HG03342 (cell line): ENCODE data around the gene HCRTR1.

Experiments
- ATAC-seq: cut with Tn5 transposase; IDR thresholded peaks from one replicate; pipeline ENCODE4 v1.9.1; 2021; ENCODE audit warnings: mild to moderate bottlenecking, moderate library complexity; ENCODE audit not compliant: unreplicated experiment

HCRTR1 gene

DNA sequence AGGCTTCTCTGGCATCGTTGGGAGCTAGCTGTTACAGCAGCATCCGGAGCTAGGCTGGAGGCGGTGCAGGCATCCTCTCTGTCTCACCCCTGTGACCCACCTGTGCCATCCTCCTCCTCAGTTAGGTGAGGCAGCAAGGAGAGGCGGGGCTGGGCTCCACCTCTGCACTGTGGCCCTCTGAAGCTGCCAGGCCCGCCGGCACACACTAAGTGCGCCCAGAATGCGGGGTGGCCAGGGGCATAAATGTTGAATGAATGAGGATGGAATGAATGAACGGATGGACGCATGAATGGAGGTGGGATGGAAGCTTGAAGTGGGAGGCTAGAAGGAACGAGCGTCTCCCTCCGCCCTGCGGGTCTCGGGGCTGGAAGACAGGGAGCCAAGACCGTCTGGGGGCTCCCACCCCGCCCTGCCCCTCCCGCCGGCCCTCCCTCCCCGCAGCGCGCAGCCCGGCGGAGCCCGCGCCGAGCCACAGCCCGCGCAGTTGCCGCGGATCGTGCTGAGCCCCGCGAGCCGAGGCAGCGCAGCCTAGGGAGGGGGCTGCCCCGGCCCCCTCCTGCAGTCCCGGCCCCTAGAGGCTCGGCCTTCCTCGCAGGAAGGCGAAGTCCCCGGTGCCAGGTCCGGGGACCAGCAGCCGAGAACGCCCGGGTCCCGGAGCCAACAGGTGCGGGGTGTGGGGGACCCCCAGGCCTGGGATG, at the start of gene HCRTR1:
HCRTR1 (plus strand) TSS at position 472 of the 698 bp plus-strand sequence. CDS start 1,504 bp downstream, outside the sequence.
- no peak for ATAC-seq

DNA sequence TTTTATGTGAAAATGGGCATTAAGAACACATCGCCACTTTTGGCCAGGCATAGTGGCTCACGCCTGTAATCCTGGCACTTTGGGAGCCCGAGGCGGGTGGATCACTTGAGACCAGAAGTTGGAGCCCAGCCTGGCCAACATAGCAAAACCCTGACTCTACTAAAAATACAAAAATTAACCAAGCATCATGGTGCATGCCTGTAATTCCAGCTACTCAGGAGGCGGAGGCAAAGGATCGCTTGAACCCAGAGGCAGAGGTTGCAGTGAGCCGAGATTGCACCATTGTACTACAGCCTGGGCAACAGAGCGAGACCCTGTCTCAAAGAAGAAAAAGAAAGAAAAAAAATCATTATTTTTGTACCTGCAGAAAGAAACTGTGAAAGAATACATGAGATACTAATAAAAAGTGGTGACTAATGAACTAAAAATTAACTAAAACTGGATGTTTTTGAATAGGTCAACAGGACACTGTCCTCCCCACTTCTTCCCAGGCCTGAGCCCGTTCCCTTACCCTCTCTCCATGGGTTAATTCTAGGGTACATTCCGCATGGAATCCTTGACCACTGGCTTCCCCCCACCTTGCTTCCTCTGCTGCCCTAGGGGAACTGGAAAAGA, 49.4 kb upstream of the HCRTR1 start:
- ATAC-seq, result no peak

DNA sequence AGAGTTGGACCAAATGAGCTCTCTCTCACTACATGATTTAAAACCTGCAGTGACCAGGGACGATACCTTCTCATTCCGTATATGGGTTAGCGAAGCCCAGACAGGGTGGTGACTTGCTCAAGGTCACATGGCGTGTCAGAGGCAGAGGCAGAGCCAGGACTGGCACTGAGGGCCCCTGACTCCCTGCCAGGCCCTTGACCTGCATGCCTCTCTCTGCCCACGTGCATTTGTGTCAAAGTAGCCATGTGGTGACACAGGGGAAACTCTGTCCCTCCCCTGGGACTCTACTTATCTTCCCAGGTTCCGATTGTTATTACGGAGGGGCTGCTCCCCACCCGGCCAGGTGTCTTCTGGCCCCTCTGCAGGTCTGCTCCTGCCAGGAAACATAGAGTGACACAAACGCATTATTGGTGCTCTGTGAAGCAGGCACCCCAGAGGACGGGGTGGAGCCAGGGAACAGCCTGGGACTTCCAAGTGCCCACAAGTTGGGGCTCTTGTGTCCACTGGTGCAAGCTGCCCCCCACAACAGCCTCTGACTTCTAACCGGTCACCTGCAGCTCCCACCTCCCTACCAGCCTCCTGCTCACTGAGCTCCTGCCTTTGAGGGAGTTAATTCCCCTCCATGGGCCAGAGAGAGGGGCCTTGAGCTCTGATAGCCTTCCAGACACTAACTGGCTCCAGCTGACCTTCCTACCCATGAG, 48.4 kb upstream of the HCRTR1 start:
- no peak for ATAC-seq

DNA sequence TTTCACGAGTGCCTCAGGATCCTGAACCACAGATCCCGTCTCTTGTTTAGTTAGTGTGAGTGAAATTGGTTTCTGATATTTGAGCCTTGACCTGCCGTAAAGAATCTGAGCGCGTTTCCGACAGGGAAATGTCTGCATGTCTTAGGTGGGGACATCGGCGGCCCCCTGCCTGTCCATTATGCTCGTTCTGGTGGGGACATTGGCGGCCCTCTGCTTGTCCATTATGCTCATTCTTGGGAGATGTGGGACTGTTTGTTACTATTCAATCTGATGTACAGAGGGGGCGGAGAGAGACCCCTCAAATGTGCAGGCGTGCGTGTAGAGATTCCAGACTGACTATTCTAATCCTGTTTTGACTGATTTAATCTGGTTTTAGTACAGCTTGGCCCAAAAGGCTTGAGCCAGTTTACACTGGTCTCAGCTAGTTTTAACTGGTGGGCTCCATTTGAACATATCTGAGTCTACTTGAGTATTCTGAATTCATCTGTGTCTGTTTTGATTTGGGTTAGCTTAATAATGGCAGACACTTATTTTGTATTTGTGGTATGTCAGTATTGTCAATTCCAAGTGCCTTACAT, 47.8 kb upstream of the HCRTR1 start:
- no peak for ATAC-seq

DNA sequence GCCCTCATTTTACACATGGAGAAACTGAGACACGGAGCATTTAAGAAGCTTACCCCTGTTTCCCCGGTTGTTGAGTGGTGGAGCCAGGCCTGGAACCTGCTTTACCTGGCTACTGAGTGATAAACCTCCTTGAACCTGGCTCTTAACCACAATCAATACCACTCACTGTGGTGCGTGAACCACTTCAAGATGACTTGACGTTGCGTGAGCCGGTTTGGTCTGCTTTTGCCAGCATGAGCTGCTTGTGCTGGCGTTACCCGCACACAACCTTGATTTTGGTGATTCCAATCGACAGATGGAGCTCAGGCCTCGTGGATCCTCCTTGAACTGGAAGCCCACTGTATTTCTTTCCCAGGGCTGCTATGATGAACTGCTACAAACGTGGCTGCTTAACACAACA, 47.3 kb upstream of the HCRTR1 start:
- no peak for ATAC-seq

DNA sequence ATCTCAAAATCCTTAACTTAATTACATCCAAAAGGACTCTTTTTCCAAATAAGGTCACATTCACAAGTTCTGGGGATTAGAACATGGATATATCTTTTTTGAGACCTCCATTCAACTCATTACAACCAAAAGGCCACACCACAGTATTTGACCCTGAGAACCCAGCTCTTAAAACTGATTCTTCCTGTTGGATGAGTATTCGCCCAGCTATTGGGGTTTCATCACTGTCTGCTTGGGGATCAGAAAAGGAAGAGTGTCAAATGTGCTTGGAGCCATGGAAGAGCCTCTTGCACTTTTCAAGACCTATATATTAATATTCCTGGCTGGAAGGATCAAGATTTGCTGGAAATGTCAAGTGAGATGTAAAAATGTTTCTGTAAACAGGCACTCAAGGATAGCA, 46.6 kb upstream of the HCRTR1 start:
- ATAC-seq, result no peak

DNA sequence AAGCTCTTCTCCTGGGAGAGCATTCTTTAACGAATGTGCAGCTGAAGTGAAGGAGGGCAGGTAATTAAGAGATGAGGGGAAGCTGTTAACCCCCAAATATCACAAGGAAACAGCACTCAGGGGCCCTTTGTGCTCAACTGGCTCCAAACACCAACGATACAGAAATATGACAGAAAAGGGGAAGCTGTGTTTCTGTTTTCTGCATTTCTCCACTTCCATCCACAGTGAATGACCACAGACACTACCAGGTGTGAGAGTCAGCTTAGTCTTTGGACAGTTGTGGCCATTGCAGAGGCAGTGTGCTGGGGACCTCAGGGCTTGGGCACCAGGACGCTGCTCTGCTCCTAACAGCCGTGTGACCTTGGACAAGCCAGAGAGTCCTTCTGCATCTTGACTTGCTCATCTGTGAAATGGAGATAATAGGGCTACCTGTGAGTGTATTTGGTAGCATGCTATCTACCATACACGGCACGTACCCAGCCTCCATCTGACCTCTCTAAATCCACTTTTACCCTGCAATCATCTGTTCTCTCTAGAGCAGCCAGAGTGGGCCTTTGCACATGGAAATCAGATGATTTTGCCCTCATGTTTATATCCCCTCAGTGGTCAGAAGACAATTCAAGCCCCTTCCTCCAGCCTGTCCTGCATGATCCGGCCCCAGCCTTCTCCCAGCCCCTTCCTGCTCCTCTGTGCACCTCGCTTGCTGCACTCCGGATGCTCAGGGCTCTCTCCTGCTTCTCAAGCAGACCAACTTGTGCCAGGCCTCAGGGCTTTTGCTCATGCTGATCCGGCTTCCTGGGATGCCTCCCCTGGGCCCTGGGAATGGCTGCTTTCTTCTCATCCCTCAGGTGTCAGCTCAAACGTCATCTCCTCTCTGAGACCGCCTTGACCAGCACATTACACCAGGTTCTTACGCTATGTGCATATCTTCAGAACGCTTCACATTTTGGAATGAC, 45.9 kb upstream of the HCRTR1 start:
- no peak for ATAC-seq

DNA sequence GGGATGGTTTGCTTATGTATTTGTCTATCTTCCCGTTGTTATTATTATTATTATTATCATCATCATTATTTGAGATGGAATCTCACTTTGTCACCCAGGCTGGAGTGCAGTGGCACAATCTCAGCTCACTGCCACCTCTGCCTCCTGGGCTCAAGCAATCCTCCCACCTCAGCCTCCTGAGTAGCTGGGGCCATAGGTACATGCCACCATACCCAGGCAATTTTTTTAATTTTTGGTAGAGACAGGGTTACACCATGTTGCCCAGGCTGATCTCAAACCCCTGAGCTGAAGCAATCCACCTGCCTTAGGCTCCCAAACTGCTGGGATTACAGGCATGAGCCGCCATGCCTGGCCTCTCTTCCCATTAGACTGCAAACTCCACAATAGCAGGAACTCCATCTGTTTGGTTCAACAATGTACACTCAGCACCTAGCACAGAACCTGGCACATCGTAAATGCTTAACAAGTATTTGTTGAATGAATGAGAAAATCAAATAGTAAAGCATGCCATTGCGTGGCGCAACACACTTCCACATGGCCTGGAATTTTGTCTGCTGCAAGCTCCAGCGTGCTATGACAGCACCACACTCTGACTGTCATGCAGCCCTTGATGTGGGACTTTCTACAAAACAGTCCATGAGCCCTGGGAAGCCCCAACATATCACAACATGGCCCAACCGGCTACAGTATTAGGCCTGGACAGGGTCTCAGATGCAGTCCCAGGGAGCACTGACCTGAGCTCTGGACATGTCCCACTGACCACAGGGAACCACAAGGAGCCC, 45.0 kb upstream of the HCRTR1 start:
- no peak for ATAC-seq

DNA sequence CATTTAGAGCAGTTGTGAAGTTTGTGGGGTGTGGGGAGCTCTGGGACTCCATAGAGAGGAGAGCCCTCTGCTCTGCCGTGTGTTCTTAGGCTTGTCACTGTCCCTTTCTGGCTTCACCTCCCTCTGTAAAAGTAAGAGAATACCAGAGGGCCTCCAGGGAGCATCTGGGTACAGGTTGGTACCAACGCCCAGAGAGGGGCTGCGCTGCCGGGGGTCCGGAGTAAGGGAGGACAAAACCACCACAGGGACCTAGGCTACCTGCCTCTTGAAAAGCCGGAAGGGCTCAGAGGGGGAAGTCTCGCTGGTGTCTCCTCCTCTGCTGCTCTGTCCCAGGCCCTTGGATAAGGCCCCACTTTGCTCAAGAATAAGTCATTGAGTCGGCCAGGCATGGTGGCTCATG, 44.2 kb upstream of the HCRTR1 start:
- no peak for ATAC-seq

DNA sequence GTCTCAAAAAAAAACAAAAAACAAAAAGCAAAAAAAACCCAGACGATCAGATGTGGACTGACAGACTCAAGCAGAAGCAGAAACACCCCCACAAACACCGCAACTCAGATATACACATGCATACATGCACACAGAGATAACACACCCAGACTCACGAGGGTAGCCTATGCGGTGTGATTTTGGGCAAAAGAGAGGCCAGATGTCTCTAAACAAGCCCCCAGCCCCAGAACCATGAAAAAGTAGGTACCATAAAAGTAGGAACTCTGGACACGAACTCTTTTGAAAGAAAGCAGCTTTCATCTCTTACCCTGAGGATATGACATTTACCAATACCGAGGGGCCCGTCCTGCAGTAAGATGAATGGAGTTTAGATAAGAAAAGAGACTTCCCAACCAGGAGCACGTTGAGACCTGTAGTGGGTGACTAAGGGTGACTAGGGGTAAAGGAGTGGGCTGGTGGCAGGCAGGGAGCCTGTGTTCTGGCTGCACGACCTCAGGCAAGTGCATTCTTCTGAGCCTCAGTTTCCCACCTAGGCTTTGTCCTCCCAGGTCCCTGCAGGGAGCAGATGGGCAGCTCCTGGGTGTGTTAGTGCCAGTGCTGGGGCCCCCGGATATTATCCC, 42.6 kb upstream of the HCRTR1 start:
- no peak for ATAC-seq

DNA sequence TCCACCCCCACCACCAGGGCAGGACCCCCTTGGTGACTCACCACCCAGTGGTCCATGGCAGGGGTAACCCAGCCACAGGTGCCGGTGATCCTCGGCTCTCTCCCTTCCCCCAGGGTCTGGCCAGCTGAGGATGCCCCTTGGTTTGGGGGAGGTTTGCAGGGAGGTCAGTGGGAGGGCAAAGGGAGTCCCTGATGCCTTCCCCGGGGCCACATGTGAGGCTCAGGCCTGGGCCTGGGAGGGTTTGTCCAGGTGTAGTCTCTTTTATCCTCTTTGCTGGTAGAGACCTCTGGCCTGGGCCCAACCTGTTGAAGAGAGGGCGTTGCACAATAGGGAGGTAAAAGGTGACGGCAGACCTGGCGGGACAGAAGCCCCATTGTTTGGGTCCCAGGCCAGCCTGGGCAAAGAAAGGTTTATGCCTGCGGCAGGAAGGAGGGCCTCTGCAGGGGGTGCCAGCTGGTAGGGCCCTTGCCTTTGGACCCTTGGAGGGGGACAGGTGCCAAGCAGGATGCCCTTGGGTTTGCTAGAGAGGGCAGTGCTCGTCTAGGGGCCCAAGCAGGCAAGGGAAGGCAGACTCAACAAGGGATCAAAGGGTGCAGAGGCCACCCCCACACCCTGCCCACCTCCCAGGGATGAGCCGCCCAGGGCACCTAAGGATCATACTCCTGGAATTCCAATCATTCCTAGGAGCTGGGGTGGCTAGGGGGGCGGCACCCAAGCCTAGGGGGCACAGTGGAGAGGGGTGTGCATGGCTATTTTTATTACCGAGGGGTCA, 41.9 kb upstream of the HCRTR1 start:
- ATAC-seq, result no peak

DNA sequence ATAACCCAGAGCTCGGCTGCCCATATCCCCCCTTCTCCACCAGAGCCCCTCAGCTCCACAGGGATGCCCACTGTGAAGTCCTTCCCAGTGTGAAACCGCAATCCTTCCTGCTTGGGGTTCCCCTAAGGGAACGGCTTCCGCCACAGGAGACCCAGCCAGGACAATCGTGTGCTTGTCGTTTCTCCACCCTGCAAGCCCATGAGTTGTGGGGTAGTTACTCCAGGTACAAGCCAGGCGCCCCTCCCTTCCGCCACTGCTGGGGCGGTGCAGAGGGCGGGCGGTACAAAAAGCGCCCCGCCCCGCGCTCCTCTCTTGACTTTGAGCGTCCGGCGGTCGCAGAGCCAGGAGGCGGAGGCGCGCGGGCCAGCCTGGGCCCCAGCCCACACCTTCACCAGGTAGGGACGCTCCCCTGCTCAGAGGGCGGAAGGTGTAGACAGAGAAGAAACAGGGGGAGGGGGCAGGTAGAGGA, 41.3 kb upstream of the HCRTR1 start, which contains the start of gene TINAGL1:
TINAGL1 (plus strand) TSS at position 315 of the 469 bp plus-strand sequence. CDS start 634 bp downstream, outside the sequence.
- no peak for ATAC-seq

DNA sequence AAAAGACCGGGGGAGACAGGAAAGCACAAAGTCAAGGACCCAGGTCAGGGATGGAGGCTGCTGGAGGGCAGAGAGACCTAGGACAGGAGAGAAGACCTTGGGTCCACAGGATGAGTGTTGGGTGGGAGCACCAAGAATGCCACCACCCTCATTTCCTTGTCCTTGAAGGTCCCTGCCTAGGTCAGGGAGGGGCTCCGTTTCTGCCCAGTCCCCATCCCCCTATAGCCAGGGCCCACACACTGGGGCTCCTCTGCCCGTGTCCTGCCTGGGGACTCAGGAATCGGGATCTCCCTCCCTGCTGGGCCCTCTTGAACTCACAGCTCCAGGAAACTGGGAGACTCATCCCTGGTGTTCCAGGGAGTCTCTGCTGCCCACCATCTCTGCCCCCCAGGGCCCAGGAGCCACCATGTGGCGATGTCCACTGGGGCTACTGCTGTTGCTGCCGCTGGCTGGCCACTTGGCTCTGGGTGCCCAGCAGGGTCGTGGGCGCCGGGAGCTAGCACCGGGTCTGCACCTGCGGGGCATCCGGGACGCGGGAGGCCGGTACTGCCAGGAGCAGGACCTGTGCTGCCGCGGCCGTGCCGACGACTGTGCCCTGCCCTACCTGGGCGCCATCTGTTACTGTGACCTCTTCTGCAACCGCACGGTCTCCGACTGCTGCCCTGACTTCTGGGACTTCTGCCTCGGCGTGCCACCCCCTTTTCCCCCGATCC, 40.6 kb upstream of the HCRTR1 start:
- ATAC-seq, result no peak

DNA sequence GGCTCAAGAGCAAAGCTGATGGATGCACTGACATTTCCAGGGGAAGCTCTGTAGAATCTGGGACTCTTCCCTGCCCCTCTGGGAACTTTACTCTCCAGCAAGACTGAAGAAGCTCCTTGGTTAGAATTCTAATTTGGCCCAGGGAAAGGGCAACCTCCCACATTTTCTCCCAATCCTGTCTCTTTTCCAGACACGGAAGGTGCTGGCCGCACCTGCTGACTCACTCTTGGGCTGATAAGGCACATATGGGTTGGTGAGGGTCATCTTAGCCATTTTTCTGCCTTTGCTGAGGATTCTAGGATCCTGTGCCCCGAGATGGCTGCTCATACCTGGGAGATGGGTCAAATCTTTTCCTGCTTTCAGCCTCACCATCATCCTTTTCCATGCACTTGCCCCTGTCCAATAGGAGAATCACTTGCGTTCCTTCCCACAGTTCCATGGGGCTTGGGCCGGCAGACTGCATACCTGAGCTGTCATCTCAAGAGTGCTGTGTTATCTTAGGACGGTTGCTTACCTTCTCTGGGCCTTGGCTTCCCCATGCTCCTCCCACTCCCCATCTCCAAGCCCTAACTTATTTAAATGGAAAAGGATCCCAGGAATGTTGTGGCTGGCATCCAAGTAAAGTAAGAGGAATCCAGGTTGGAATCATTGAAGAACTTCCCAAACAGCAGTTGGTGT, 39.8 kb upstream of the HCRTR1 start:
- ATAC-seq, result no peak

DNA sequence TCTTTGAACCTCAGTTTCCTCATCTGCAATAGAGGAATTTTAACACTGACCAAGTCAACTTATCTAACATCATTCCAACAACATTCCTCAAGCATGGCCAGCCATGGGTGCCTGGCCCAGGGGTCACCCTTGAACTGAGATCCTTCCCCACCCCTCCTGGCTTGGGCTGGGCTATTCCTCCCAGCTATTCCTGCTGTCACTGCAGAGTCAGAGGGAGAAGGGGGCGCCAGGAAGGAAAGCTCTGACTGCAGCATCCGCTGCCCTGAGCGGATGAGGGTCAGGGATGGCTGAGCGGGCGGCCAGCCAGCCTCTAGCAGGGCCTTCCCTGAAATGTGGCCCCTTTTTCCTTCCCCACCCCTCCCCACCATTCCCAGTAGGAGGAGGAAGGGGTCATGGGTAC, 38.1 kb upstream of the HCRTR1 start:
- ATAC-seq, result no peak

DNA sequence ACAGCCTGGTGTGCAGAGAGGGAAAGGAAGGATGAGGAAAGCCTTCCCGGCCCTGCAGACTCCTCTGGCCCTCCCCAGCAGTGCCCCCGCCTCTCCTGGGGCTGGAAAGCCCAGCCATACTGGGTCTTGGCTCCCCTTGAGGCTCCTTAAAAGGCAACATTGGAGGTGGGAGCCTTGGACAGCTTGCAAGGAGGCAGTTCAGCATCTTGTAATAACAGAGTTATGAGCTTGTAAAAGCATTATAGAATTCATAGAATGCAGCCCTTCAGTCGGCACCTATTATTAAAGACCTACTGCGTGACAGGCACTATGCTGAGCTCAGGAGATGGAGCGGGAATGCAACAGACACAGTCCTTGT, 37.0 kb upstream of the HCRTR1 start:
- no peak for ATAC-seq

DNA sequence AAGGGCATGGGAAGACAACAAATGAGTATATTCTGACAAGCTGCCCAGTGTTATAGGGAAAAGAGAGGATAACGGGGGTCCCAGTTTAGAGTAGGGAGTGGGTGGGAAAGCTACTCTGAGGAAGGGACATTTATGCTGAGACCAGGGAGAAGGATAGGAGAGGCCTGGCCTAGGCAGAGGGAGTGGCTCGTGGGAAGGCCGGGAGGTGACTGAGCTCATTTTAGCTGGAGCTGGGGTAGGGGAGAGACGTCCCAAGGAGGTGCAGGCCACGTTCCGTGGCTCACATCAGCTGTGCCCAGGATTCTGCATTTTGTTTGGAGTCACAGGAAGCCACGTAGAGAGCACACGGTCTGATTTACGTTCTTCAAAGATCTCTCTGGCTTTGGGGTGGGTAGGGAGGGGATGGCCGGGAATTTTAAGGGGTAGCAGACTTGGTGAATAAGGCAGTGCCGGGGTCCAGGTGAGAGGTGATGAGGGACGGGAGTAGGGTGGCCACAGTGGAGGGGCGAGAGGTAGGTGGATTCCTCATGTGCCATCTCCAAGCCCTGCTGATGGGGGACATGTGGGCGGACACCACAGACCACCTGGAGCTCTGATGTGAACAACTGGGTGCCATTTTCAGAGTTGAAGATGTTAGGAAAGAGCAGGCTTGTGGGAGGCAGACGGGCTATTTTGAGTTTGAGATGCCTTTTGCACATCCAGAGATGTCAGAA, 36.4 kb upstream of the HCRTR1 start:
- no peak for ATAC-seq
